Subcutaneous abdominal adipose tissue (tissue), 5 donors: ENCODE data around the gene STK17A.
"Not testable (repeated sequence)": the region's sequence is repeated elsewhere in the genome, so short reads cannot be mapped to it uniquely, and the experiment has no call there.

ENCODE experiments used
- H3K27ac ChIP-seq: one replicate; pipeline ENCODE4 v1.7.0; 2013; ENCODE audit warnings: low read depth, mild to moderate bottlenecking, inconsistent platforms, low read length, moderate library complexity
- H3K27me3 ChIP-seq, 5 donors: one replicate each; pipeline ENCODE4 v1.7.0; 2013; ENCODE audit warnings: low read length in 5 of 5, inconsistent platforms in 1 of 5; ENCODE audit not compliant: control insufficient read depth in 5 of 5, insufficient read depth in 4 of 5
- H3K36me3 ChIP-seq, 5 donors: one replicate each; pipeline ENCODE4 v1.7.0; 2013; ENCODE audit warnings: low read length in 5 of 5; ENCODE audit not compliant: control insufficient read depth in 5 of 5, insufficient read depth in 5 of 5
- H3K4me1 ChIP-seq, 5 donors: one replicate each; pipeline ENCODE4 v1.7.0; 2013; ENCODE audit warnings: low read length in 5 of 5, mild to moderate bottlenecking in 3 of 5, moderate library complexity in 1 of 5; ENCODE audit not compliant: control insufficient read depth in 5 of 5, insufficient read depth in 5 of 5
- H3K4me3 ChIP-seq, 5 donors: one replicate each; pipeline ENCODE4 v1.7.0; 2013; ENCODE audit warnings: low read length in 5 of 5, low read depth in 1 of 5
- H3K9ac ChIP-seq, 5 donors: one replicate each; pipeline ENCODE4 v1.7.0; 2013; ENCODE audit warnings: low read length in 5 of 5, mild to moderate bottlenecking in 4 of 5, moderate library complexity in 3 of 5
- H3K9me3 ChIP-seq, 5 donors: one replicate each; pipeline ENCODE4 v1.7.0; 2013; ENCODE audit warnings: low read length in 5 of 5; ENCODE audit not compliant: control insufficient read depth in 5 of 5
- donor health status: healthy.
- donor health status: healthy.
- donor health status: healthy.
- donor health status: healthy.
- donor health status: healthy.

The STK17A gene

GRCh38 chr7:43565786-43566185 lies 17.1 kb upstream of the STK17A start:
- H3K27ac ChIP-seq, result no peak overlapping the region
- H3K9ac ChIP-seq, result no peak overlapping the region
- no peaks in the 10 kb centered on the region for H3K36me3 ChIP-seq
- no peaks in the 10 kb centered on the region for H3K9me3 ChIP-seq
- H3K4me3 ChIP-seq, result no peak overlapping the region
- H3K4me1 ChIP-seq, result no peaks in the 10 kb centered on the region
- peaks cover 0 to 2% (median 0%) of the 10 kb centered on the region in 5 donors for H3K27me3 ChIP-seq

GRCh38 chr7:43568529-43568928 lies 14.4 kb upstream of the STK17A start:
- Histone ChIP-seq H3K4me1 (peaks cover 0 to 4% (median 2%) of the 10 kb centered on the region in 5 donors), H3K36me3 (no peaks in the 10 kb centered on the region), H3K9ac (no peak overlapping the region), H3K27ac (no peak overlapping the region), H3K4me3 (no peak overlapping the region), H3K27me3 (peaks cover 0 to 2% (median 0%) of the 10 kb centered on the region in 5 donors), H3K9me3 (no peaks in the 10 kb centered on the region)

GRCh38 chr7:43569424-43569823 lies 13.5 kb upstream of the STK17A start:
- Histone ChIP-seq H3K4me1 (peaks cover 0 to 4% (median 2%) of the 10 kb centered on the region in 5 donors), H3K4me3 (no peak overlapping the region), H3K36me3 (no peaks in the 10 kb centered on the region), H3K9ac (no peak overlapping the region), H3K27me3 (peaks cover 0 to 2% (median 0%) of the 10 kb centered on the region in 5 donors), H3K27ac (no peak overlapping the region), H3K9me3 (no peaks in the 10 kb centered on the region)

- Histone ChIP-seq H3K36me3 (no peaks in the 10 kb centered on the region), H3K9me3 (no peaks in the 10 kb centered on the region), H3K4me3 (no peak overlapping the region), H3K27me3 (no peaks in the 10 kb centered on the region), H3K4me1 (peaks cover 0 to 4% (median 2%) of the 10 kb centered on the region in 5 donors), H3K9ac (no peak overlapping the region), H3K27ac (no peak overlapping the region)
Measured at GRCh38 chr7:43570688-43571365, 12.1 kb upstream of the STK17A start.

- no peaks in the 10 kb centered on the region for H3K9me3 ChIP-seq
- H3K4me1 ChIP-seq, result peaks cover 0 to 4% (median 2%) of the 10 kb centered on the region in 5 donors
- H3K9ac ChIP-seq, result no peak overlapping the region
- no peak overlapping the region for H3K27ac ChIP-seq
- no peak overlapping the region for H3K4me3 ChIP-seq
- no peaks in the 10 kb centered on the region for H3K36me3 ChIP-seq
- H3K27me3 ChIP-seq, result no peaks in the 10 kb centered on the region
Measured at GRCh38 chr7:43572516-43573049, 10.3 kb upstream of the STK17A start.

- not testable (repeated sequence) for H3K27ac ChIP-seq, H3K9me3 ChIP-seq, H3K9ac ChIP-seq, H3K4me3 ChIP-seq, H3K4me1 ChIP-seq, H3K27me3 ChIP-seq, H3K36me3 ChIP-seq
Measured at GRCh38 chr7:43573832-43574231, 9.1 kb upstream of the STK17A start.

GRCh38 chr7:43575506-43575905 lies 7.4 kb upstream of the STK17A start:
- no peaks in the 10 kb centered on the region for H3K36me3 ChIP-seq
- H3K9me3 ChIP-seq, result peaks cover 0 to 5% (median 0%) of the 10 kb centered on the region in 5 donors
- H3K27ac ChIP-seq, result no peak overlapping the region
- H3K9ac ChIP-seq, result no peak overlapping the region
- H3K4me3 ChIP-seq, result no peak overlapping the region
- H3K27me3 ChIP-seq, result no peaks in the 10 kb centered on the region
- H3K4me1 ChIP-seq, result peaks cover 0 to 4% (median 2%) of the 10 kb centered on the region in 5 donors

- H3K27me3 ChIP-seq, result peaks cover 0 to under 1% (median 0%) of the 10 kb centered on the region in 5 donors
- no peak overlapping the region for H3K4me3 ChIP-seq
- no peak overlapping the region for H3K9ac ChIP-seq
- H3K9me3 ChIP-seq, result peaks cover 0 to 5% (median 0%) of the 10 kb centered on the region in 5 donors
- no peak overlapping the region for H3K27ac ChIP-seq
- no peaks in the 10 kb centered on the region for H3K36me3 ChIP-seq
- H3K4me1 ChIP-seq, result peaks cover 0 to 4% (median 2%) of the 10 kb centered on the region in 5 donors
Measured at GRCh38 chr7:43576241-43576640, 6.7 kb upstream of the STK17A start.

- Histone ChIP-seq H3K4me1 (peaks cover under 1 to 5% (median 3%) of the 10 kb centered on the region in 5 donors), H3K27ac (no peak overlapping the region), H3K27me3 (peaks cover 0 to 3% (median 0%) of the 10 kb centered on the region in 5 donors), H3K4me3 (no peak overlapping the region), H3K9me3 (peaks cover 0 to 5% (median 0%) of the 10 kb centered on the region in 5 donors), H3K36me3 (no peaks in the 10 kb centered on the region), H3K9ac (no peak overlapping the region)
Measured at GRCh38 chr7:43577485-43577951, 5.4 kb upstream of the STK17A start.

- Histone ChIP-seq H3K4me1 (peaks cover 0 to 27% (median 24%) of the 10 kb centered on the region in 5 donors), H3K9me3 (peaks cover 0 to 5% (median 0%) of the 10 kb centered on the region in 5 donors), H3K9ac (peak overlapping the region; percentile 88 to 96 (median 93))
Measured at GRCh38 chr7:43583424-43584194, 701 bp downstream of the STK17A start.

More at GRCh38 chr7:43583424-43584194, 701 bp downstream of the STK17A start:
- Histone ChIP-seq H3K27ac (peak overlapping the region; percentile 91), H3K27me3 (peaks cover 0 to 3% (median 0%) of the 10 kb centered on the region in 5 donors), H3K36me3 (no peaks in the 10 kb centered on the region), H3K4me3 (peak overlapping the region; percentile 83 to 97 (median 93))
